ENCODE measurements around the gene ZNF699.

Gene ZNF699

DNA sequence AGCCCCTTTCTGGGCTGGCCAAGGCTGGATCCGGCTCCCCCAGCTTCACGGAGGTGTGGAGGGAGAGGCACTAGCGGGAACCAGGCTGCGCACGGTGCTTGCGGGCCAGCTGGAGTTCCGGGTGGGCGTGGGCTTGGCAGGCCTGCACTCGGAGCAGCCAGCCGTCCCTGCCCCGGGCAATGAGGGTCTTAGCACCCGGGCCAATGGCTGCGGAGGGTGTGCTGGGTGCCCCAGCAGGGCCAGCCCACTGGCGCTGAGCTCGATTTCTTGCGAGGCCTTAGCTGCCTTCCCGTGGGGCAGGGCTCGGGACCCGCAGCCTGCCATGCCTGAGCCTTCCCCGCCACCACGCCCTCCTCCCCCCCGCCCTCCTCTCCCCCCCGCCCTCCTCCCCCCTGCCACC, 11.7 kb upstream of the ZNF699 start:
- POLR2A ChIA-PET, result no interaction called here
- no peak for DNase-seq (ENCODE audit: extremely low spot score)
- TF ChIP-seq, protein P1, sequence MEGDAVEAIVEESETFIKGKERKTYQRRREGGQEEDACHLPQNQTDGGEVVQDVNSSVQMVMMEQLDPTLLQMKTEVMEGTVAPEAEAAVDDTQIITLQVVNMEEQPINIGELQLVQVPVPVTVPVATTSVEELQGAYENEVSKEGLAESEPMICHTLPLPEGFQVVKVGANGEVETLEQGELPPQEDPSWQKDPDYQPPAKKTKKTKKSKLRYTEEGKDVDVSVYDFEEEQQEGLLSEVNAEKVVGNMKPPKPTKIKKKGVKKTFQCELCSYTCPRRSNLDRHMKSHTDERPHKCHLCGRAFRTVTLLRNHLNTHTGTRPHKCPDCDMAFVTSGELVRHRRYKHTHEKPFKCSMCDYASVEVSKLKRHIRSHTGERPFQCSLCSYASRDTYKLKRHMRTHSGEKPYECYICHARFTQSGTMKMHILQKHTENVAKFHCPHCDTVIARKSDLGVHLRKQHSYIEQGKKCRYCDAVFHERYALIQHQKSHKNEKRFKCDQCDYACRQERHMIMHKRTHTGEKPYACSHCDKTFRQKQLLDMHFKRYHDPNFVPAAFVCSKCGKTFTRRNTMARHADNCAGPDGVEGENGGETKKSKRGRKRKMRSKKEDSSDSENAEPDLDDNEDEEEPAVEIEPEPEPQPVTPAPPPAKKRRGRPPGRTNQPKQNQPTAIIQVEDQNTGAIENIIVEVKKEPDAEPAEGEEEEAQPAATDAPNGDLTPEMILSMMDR (IDR thresholded peaks at IDR 0.05; ENCODE audit: control extremely low read depth, extremely low read depth, low read depth, missing control alignments), result no peak
- CTCF ChIA-PET, result interaction anchor here (1.8 kb wide), 1 partner anchor 10 kb away, joined by 10 read pairs; no protein-coding TSS in a partner anchor

DNA sequence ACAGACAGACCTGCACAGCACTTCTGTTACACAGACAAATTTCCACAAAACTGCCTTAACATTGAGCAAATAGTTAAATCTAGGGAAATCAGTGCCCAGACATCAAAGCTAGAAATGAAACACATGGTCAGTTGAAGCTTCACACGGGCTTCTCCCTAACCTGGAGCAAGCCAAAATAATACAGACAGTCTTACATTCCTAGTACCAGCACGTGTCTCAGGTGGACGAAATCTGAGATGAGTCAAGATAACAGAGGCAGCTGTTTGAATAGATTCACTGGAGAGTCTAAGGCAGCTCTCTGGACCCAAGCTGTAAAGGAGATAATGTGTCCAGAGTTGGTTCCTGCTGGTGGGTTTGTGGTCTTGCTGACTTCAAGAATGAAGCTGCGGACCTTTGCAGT, 4.1 kb upstream of the ZNF699 start:
- no peak for DNase-seq (ENCODE audit: extremely low spot score)
- TF ChIP-seq, protein P1 (IDR thresholded peaks at IDR 0.05; ENCODE audit: control extremely low read depth, extremely low read depth, low read depth, missing control alignments), result no peak
- POLR2A ChIA-PET, result no interaction called here
- CTCF ChIA-PET, result interaction anchor here (0.7 kb wide), 1 partner anchor 10 kb away, joined by 3 read pairs; the partner anchor contains the start of gene ZNF559

DNA sequence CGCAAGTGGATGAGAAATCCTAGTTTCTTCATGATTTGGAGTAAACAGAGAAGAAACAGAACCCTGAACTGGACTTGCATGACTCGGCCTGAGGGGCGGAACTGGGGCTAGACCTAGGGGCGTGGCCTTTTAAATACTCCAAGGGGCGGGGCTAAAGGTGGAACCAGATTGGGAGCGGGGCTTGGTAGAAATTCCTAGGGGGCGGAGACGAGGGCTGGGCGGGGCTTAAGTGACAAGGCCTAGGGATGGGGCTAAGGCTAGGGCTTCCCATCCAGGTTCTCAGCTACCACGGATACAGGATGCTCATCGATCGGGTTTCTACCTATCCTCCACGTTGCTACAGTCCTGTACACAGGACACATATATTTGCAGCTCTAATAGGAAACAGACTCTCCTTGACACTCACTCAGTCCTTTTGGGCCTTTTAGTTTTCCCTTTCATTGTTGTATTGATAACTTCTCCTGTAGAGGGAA, 372 bp upstream of the ZNF699 start:
- TF ChIP-seq, protein P1 (IDR thresholded peaks at IDR 0.05; ENCODE audit: control extremely low read depth, extremely low read depth, low read depth, missing control alignments), result no peak
- DNase-seq (ENCODE audit: extremely low spot score), result no peak
- POLR2A ChIA-PET, result no interaction called here
- CTCF ChIA-PET, result interaction anchor here (1.0 to 2.7 kb wide), 6 partner anchors 12 to 309 kb away, joined by 3 to 10 read pairs (median 5); partner anchors contain the start of genes ZNF266 and ZNF559

DNA sequence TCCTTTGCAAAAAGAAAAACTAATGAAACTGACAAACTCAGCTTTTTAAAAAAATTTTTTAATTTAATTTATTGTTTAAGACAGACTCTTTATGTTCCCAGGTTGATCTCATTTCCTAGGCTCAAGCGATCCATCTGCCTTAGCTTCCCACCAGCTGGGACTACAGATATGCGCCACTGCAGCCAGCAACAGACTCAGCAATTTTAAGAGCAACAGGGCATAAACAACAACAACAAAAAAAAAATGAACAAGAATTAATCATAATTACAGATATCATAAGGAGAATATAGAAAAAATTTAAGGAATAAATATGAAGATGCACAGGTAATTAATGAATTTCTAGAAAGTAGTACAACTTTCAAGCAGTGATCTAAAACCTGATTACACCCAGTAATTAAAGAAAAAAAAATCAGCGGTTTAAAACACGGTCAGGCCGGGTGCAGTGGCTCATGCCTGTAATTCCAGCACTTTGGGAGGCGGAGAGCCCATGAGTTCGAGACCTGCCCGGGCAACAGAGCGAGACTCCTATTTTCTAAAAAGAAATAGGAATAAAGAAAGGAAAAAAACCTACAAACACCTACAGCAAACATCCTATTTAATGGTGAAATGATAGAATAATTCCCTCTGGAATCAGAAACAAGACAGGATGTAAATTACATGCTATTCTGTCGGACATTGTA, 1.4 kb downstream of the ZNF699 start:
- no peak for DNase-seq (ENCODE audit: extremely low spot score)
- TF ChIP-seq, protein P1 (IDR thresholded peaks at IDR 0.05; ENCODE audit: control extremely low read depth, extremely low read depth, low read depth, missing control alignments), result no peak
- POLR2A ChIA-PET, result no interaction called here

DNA sequence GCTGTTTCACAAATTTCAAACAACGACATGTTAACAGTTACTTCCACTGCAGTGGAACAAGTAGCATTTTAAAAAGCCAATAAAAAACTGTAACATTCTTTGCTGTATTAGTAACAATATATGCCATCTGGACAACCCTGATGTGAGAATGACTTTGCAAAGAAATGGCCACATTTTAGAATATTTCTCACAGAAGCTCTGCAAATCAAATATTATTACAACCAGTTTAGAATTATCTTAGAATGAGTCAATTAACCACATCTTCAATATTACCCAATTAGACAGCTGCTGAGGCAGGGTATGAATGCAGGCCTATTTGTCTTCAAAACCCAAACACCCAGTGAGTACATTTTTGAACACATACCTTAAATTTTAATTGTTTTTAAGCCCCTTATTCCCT, 3.2 kb downstream of the ZNF699 start:
- no peak for DNase-seq (ENCODE audit: extremely low spot score)
- POLR2A ChIA-PET, result no interaction called here
- CTCF ChIA-PET, result no interaction called here
- TF ChIP-seq, protein P1 (IDR thresholded peaks at IDR 0.05; ENCODE audit: control extremely low read depth, extremely low read depth, low read depth, missing control alignments), result no peak

More for the DNA sequence above, 1.4 kb downstream of the ZNF699 start:
- CTCF ChIA-PET, result no interaction called here

DNA sequence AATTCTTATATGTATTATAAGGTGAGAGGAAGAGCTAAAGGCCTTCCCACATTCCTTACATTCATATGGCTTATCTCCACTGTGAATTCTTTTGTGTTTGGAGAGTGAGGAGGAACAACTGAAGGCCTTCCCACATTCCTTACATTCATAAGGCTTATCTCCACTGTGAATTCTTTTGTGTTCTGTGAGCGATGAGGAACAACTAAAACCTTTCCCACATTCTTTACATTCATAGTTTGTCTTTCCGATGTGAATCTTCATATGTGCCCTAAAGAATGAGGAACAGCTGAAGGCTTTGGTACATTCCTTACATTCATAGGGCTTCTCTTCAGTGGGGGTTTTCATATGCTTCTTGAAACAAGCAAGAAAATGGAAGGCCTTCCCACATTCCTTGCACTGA, 13.3 kb downstream of the ZNF699 start:
- ChIA-PET CTCF (no interaction called here), POLR2A (no interaction called here)
- TF ChIP-seq, protein P1 (IDR thresholded peaks at IDR 0.05; ENCODE audit: control extremely low read depth, extremely low read depth, low read depth, missing control alignments), result no peak
- no peak for DNase-seq (ENCODE audit: extremely low spot score)

Measured in GM10248 (cell line).